NCI-H446 (cell line): ENCODE measurements around the gene UNC45B.
"Not testable (repeated sequence)": the region's sequence is repeated elsewhere in the genome, so short reads cannot be mapped to it uniquely, and the experiment has no call there.

Source experiments
- DNase-seq, 2 experiments: peaks; one replicate each; lab custom pipeline; 2025; lab: John Stamatoyannopoulos, UW

The UNC45B gene

DNA sequence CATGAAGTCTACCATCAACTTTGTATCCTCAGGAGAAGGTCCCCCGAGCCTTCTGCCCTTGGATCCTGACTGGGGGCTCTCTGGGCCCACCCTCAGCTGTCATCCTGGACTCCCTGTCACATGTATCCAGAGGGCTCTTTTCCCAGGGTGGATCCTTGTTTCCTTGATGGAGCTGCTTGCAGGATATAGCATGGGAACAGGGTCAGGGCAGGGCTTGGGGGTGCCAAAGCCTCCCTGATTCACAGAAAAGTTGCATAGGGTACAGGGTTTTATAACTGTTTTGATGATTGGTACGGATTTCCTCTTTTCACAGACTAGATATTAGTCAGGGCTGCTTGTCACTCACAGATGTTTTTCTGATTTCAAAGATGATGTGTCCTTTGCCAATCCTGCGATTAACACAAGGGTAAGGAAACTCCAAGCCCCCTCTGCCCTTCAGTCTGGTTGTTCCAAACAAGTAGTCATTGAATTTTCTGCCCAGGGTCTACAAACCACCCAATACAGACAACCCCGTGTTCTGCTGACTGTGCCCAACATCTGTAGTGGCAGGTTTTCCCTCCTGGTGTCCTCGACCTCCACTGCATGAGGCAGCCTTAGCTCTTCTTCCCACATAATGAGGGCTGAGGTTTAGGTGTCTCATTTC is 67.1 kb downstream of the UNC45B start:
- DNase-seq: no peak

DNA sequence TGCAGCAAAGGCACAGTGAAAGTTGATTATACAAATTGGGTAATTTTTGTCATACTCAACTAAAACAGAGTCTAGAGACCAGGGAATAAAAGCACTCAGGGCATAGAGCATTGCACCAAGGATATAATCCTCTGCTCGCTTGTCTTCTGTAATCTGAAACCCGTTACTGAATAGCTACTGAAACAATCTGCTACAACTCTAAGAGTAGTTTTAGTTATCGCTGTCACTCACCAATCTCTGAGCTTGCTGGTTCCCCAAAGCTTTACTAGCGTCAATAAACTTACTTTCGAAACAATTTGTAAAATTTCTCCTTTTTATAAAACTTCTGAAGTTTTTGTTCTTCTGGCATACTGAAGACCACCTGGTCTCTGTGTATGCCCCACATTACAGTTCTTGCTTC is 69.5 kb downstream of the UNC45B start:
- no peak for DNase-seq

DNA sequence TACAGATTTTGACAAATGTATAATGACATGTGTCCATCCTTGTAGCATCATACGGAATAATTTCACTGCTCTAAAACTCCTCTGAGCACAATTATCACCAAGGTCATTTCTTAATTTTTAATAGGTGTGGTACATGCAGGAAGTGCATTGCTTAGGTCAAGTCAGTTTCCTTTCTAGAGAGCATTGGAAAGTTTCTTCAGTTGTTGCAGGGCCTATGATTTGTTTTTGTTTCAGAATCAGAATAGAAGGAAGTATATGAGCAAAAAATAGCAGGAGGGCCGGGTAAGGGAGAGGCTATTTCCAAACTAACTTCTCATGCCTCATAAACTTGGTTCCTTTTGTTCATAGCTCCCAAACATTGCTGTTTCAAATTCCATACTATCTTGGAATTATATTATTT is 71.3 kb downstream of the UNC45B start:
- DNase-seq: no peak

DNA sequence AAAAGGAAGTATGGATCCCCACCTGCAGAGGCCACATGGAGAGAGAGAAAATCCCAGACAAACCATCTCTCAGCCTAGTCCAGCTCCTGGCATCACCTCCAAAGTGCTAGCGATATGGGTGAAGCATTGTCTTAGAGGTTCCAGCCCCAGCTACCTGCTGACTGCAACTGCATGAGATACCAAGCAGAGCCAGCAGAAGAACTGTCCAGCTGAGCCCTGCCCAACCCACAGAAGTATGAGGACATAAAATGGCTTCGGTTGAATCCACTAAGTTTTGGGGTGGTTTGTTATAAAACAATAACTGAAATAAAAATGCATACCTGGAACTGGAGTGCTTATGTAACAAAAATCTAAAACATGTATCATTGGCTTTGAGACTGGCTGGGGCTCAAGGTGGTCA is 74.8 kb downstream of the UNC45B start:
- DNase-seq: no peak

DNA sequence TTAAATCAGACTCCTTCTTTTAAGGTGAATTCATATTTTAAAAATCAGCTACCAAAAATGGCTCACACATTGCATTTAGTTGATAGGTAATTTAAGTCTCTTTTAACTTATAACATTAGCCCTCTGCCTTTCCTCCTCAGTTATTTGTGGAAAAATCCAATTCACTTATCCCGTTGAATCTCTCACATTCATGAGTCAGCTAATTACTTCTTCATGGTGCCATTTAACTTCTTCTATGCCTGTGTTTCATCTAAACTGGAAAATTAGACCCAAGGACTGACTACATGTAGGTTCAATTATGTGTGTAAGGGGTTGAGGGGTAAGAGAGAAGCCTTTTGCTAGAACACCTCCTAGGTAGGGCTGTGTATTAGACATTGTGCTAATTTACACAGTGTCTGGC is 76.8 kb downstream of the UNC45B start:
- no peak for DNase-seq

DNA sequence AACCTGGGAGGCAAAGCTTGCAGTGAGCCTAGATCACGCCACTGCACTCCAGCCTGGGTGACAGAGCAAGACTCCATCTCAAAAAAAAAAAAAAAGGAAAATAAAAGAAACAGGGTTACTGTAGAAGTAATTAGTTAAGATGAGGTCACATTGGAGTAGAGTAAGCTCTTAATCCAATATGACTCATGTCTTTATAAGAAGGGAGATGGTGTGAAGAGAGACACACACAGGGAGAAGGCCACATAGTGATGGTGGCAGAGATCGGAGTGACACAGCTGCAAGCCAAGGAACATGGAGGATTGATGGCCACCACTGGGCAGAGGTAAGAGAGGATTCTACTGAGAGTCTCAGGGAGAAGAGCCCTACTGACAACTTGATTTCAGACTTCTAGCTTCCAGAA is 79.9 kb downstream of the UNC45B start:
- no peak for DNase-seq

DNA sequence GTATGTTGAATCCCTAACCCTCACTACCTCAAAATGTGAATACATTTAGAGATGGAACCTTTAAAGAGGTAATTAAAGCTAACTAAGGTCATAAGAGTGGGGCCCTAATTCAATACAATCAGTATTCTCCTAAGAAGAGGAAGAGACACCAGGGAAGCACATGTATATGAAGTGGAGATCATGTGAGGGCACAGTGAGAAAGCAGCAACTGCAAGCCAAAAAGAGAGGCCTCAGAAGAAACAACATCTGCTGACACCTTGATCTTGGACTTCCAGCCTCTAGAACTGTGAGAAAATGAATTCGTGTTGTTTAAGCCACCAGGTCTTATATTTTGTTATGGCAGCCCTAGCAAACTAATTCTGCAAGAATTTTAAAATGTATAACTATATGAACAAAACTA is 82.0 kb downstream of the UNC45B start:
- no peak for DNase-seq

DNA sequence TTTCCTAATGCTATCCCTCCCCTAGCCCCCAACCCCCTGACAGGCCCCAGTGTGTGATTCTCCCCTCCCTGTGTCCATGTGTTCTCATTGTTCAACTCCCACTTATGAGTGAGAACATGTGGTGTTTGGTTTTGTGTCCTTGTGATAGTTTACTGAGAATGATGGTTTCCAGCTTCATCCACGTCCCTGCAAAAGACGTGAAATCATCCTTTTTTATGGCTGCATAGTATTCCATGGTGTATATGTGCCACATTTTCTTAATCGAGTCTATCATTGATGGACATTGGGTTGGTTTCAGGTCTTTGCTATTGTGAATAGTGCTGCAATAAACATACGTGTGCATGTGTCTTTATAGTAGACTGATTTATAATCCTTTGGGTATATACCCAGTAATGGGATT is 86.7 kb downstream of the UNC45B start:
- DNase-seq: not testable (repeated sequence)

DNA sequence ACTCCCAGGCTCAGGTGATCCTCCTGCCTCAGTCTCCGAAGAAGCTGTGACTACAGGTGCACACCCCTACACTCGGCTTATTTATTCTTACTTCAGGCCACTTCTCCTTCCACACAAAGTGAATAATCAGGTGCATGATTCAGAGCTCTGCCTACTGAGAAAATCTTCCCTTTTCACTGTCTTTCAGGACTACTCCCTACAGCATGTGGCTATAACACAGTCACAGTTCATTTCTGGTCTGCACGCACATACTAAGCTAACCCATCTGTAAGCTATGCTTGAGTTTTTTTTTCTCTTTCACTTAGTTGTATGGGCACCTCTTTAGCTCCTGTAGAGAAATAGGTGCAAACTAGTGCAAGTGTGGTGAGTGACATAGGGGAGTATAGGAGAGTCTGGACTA is 87.7 kb downstream of the UNC45B start:
- DNase-seq: no peak

DNA sequence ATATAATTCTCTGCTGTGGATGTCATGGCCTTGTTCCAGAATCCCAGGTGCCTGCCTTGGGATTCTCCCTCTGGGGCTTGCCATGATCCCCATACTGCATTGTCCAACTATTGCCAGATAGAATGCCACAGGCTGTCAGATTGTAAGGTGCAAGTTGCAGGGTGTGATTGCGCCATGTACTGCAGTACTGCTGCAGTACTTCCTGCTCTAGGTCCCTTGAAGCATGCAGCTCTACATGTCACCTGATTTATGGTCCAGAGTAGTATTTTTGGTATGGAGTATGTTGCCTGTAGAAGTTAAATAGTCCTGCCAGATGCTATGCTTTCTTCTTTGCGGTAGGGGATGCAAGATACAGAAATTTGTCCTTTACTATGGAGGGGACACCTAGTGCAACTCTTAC is 88.3 kb downstream of the UNC45B start:
- no peak for DNase-seq

DNA sequence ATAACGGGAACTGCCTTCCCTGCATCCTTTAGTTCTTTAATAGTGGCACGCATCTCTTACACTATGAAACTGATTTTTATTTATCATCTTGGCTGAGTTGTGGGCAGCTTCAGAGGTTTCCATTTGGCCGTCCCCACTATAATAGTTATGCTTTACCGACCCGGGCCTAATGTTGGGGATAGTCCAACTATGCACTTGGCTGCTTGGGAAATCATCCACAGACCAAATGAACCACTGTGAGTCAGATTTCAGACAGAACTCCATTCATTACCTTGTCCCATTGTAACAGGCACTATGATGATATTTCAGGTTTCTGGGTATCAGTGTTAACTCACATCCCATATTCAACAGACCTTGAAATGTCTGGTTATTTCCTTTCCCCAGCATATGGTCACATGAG is 89.2 kb downstream of the UNC45B start:
- DNase-seq: no peak

DNA sequence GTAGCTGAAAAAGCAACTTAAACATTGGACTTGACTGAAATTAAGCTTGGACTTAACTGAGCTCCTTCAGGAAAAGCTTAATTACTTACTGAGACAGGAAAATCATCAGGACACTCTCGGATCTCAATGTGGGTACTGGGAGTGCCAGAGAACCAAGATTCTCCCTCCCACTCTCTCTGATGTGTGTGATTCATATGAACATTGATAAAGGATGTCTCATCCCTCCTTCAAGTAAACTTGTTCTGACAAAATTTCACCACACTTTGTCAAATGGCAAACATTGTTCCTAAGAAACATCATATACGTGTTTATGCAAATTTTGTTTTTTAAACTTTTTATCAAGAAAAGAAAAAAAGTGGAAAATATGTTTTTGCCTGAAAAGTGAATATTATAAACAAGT is 91.2 kb downstream of the UNC45B start:
- DNase-seq: no peak
